ENCODE data around the gene ZMYND8.

ZMYND8 gene

GRCh38 chr20:47332381-47333206, 23.9 kb downstream of the ZMYND8 start:
- no peak for DNase-seq (ENCODE audit: low read depth, low spot score)

GRCh38 chr20:47330933-47331708, 25.4 kb downstream of the ZMYND8 start:
- no peak for DNase-seq (ENCODE audit: low read depth, low spot score)

GRCh38 chr20:47330071-47330470, 26.4 kb downstream of the ZMYND8 start:
- no peak for DNase-seq (ENCODE audit: low read depth, low spot score)

GRCh38 chr20:47328129-47328528, 28.4 kb downstream of the ZMYND8 start:
- no peak for DNase-seq (ENCODE audit: low read depth, low spot score)

- DNase-seq (ENCODE audit: low read depth, low spot score) = no peak
These were observed 28.8 kb downstream of the ZMYND8 start for GRCh38 chr20:47327711-47328110.

- no peak for DNase-seq (ENCODE audit: low read depth, low spot score)
These were observed 29.7 kb downstream of the ZMYND8 start for GRCh38 chr20:47326658-47327268.

- no peak for DNase-seq (ENCODE audit: low read depth, low spot score)
These were observed 31.3 kb downstream of the ZMYND8 start for GRCh38 chr20:47325242-47325641.

GRCh38 chr20:47320990-47321805, 35.3 kb downstream of the ZMYND8 start:
- DNase-seq (ENCODE audit: low read depth, low spot score) = no peak

- no peak for DNase-seq (ENCODE audit: low read depth, low spot score)
These were observed 36.8 kb downstream of the ZMYND8 start for GRCh38 chr20:47319517-47320252.

- no peak for DNase-seq (ENCODE audit: low read depth, low spot score)
These were observed 37.6 kb downstream of the ZMYND8 start for GRCh38 chr20:47318586-47319516.

GRCh38 chr20:47318027-47318585, 38.4 kb downstream of the ZMYND8 start:
- no peak for DNase-seq (ENCODE audit: low read depth, low spot score)

- peak; percentile 4 for DNase-seq (ENCODE audit: low read depth, low spot score)
These were observed 39.2 kb downstream of the ZMYND8 start for GRCh38 chr20:47317127-47317895.

- no peak for DNase-seq (ENCODE audit: low read depth, low spot score)
These were observed 39.7 kb downstream of the ZMYND8 start for GRCh38 chr20:47316776-47317126.

- no peak for DNase-seq (ENCODE audit: low read depth, low spot score)
These were observed 41.0 kb downstream of the ZMYND8 start for GRCh38 chr20:47315339-47316056.

GRCh38 chr20:47314647-47315338, 41.7 kb downstream of the ZMYND8 start:
- no peak for DNase-seq (ENCODE audit: low read depth, low spot score)

- no peak for DNase-seq (ENCODE audit: low read depth, low spot score)
These were observed 44.4 kb downstream of the ZMYND8 start for GRCh38 chr20:47311967-47312681.

- no peak for DNase-seq (ENCODE audit: low read depth, low spot score)
These were observed 45.3 kb downstream of the ZMYND8 start for GRCh38 chr20:47311211-47311610.
